ENCODE data around the gene PLEKHG1. TPM values are rescaled to one million over a fixed set of nuclear protein-coding genes. Genes with fewer than 3 reads are reported as not detected.

Gene PLEKHG1
- total and polyA plus RNA-seq, 4 donors = 3.0 to 11.9 (median 5.2) TPM

GRCh38 chr6:150606647-150607328 is 7.1 kb downstream of the PLEKHG1 start:
- Histone ChIP-seq H3K4me1 (ENCODE audit: control insufficient read depth in 4 of 4, insufficient read depth in 4 of 4, low read length in 3 of 4) (no peaks in the 10 kb centered on the region), H3K9me3 (ENCODE audit: control insufficient read depth in 4 of 4, low read length in 3 of 4) (no peaks in the 10 kb centered on the region)
- no peak for DNase-seq (ENCODE audit: low spot score)

More at GRCh38 chr6:150606647-150607328, 7.1 kb downstream of the PLEKHG1 start:
- WGBS = 74% methylated on average over 5 of the region's 5 CpGs
- Histone ChIP-seq H3K36me3 (ENCODE audit: control insufficient read depth in 4 of 4, insufficient read depth in 3 of 4, low read depth in 1 of 4, low read length in 3 of 4) (no peaks in the 10 kb centered on the region), H3K27me3 (ENCODE audit: control insufficient read depth in 4 of 4, insufficient read depth in 4 of 4, low read length in 3 of 4) (no peaks in the 10 kb centered on the region), H3K27ac (ENCODE audit: low read depth in 1 of 2, low read length in 2 of 2) (no peak overlapping the region), H3K9ac (ENCODE audit: low read depth in 1 of 2, low read length in 2 of 2) (no peak overlapping the region), H3K4me3 (ENCODE audit: low read depth in 1 of 3, low read length in 3 of 3) (no peak overlapping the region)
- TF ChIP-seq RXRA (IDR thresholded peaks at IDR 0.05) = no peak
- no peak for TF ChIP-seq FOXA2 (IDR thresholded peaks at IDR 0.05)
- no peak for TF ChIP-seq ATF3 (IDR thresholded peaks at IDR 0.05)
- TF ChIP-seq ZBTB33 (IDR thresholded peaks at IDR 0.05) = no peak
- TF ChIP-seq REST (IDR thresholded peaks at IDR 0.05) = no peak
- TF ChIP-seq JUND (IDR thresholded peaks at IDR 0.05) = no peak
- no peak for TF ChIP-seq RAD21 (IDR thresholded peaks at IDR 0.05)
- TF ChIP-seq YY1 (IDR thresholded peaks at IDR 0.05) = no peak
- no peak for TF ChIP-seq SP1 (IDR thresholded peaks at IDR 0.05)
- TF ChIP-seq FOXA1 (IDR thresholded peaks at IDR 0.05) = no peak
- TF ChIP-seq HNF4A (conservative IDR thresholded peaks at IDR 0.05) = no peak
- TF ChIP-seq HNF4G (IDR thresholded peaks at IDR 0.05) = no peak
- TF ChIP-seq TAF1 (conservative IDR thresholded peaks at IDR 0.05) = no peak
- TF ChIP-seq EGR1 (IDR thresholded peaks at IDR 0.05; ENCODE audit: low read depth in 2 of 2) = no peak
- TF ChIP-seq CTCF (IDR thresholded peaks at IDR 0.05; ENCODE audit: low read depth, low read length, missing input control) = no peak

Data from liver (tissue), 9 donors.